ENCODE results near the gene C2orf15. TPM values are rescaled to one million over a fixed set of nuclear protein-coding genes. Genes with fewer than 3 reads are reported as not detected.

Gene C2orf15
- total and polyA plus RNA-seq, 2 of the 8 experiments (the other 6 are each of a cell fraction or from before 2014, with no cell fraction given) = 3.6 to 6.5 TPM

DNA sequence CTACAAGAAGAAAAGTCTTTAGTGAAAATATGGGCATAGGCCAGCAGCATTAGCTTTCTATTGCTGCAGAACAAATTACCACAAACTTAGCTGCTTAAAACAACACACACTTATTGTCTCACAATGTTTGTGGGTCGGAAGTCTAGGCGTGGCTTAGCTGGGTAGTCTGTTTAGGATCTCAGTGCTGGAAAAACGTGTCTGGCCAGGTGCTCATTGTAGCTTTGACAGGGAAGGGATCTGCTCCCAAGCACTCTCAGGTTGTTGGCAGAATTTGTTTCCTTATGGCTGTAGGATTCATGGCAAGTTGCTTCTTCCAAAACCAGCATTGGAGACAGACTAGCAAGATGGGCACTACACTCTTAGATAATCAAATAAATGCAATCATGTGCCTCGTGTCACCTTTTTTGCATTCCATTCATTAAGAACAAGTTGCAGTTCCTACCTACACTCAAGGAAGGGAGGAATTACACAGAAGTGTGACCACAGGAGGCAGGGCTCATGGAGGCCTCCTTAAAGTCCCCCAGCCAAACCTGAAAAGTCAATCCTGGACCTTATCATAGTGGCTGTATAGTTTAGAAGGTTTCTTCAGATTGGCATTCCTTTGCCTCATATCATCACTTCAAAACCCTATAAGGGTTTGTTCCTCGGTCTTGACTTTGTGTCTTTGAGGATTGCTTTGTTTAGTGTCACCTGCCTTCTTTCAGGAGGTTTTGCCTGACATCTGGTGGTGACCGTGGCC, 56.8 kb downstream of the C2orf15 start:
- H3K23me2 ChIP-seq (ENCODE audit: low read depth, low read length) = no peaks in the 10 kb centered on the region
- no peak overlapping the region for H2BK20ac ChIP-seq (ENCODE audit: low read length)
- H2BK15ac ChIP-seq (ENCODE audit: low read length) = no peak overlapping the region
- H3K4me3 ChIP-seq (ENCODE audit: extremely low read depth in 1 of 4, insufficient read depth in 2 of 4, low read depth in 3 of 4, low read length in 4 of 4) = no peak overlapping the region
- no peak overlapping the region for H2BK5ac ChIP-seq (ENCODE audit: low read depth, low read length)
- no peaks in the 10 kb centered on the region for H3K4me1 ChIP-seq (replicated peaks in 1 of 4; ENCODE audit: control insufficient read depth in 3 of 4, insufficient read depth in 4 of 4, low read length in 3 of 4)
- no peak overlapping the region for H2BK120ac ChIP-seq (replicated peaks; ENCODE audit: low read depth, low read length)
- H3K4me2 ChIP-seq (ENCODE audit: insufficient read depth in 1 of 2, low read depth in 2 of 2, low read length in 2 of 2) = no peak overlapping the region
- H3K27ac ChIP-seq (ENCODE audit: low read depth, low read length) = no peak overlapping the region; the same call in 1 of the 2 replicates
- H4K20me1 ChIP-seq (replicated peaks in 1 of 2; ENCODE audit: control insufficient read depth in 1 of 2, insufficient read depth in 2 of 2, low read length in 2 of 2) = no peaks in the 10 kb centered on the region
- H3K79me2 ChIP-seq (ENCODE audit: control insufficient read depth in 1 of 2, insufficient read depth in 2 of 2, low read length in 2 of 2) = no peaks in the 10 kb centered on the region
- H4K5ac ChIP-seq (ENCODE audit: insufficient read length, low read depth, low read length) = no peak overlapping the region
- no peak overlapping the region for H4K8ac ChIP-seq (ENCODE audit: extremely low read depth, insufficient read depth, low read length)
- H2AK5ac ChIP-seq (ENCODE audit: low read depth, low read length) = no peak overlapping the region
- FAIRE-seq = no peak
- no peaks in the 10 kb centered on the region for H3K79me1 ChIP-seq (ENCODE audit: low read depth, low read length)
- no peak for DNase-seq (ENCODE audit: low read depth in 1 of 2, low spot score in 2 of 2)
- no peak overlapping the region for H3K56ac ChIP-seq (replicated peaks; ENCODE audit: insufficient read length, low read depth, low read length)
- H2AFZ ChIP-seq (ENCODE audit: low read length) = no peak overlapping the region
- H3K14ac ChIP-seq (ENCODE audit: insufficient read length) = no peak overlapping the region
- POLR2A ChIA-PET (ENCODE audit: partially characterized antibody) = interaction anchor here (1.3 kb wide), 1 partner anchor 11 kb away, joined by 3 read pairs; no protein-coding TSS in a partner anchor
- no peak overlapping the region for H3K9ac ChIP-seq (replicated peaks in 1 of 4; ENCODE audit: extremely low read depth in 1 of 4, low read depth in 3 of 4, low read length in 3 of 4)
- H3K4ac ChIP-seq (replicated peaks; ENCODE audit: insufficient read length, low read depth, low read length) = no peak overlapping the region
- WGBS, 2 experiments (ENCODE audit: extremely low coverage in 1 of 2, insufficient coverage in 1 of 2, insufficient read length in 1 of 2, insufficient replicate concordance in 2 of 2, low coverage in 1 of 2, low lambda C conversion rate in 2 of 2, missing lambda C conversion rate in 1 of 2) = 91% methylated on average over 6 of the region's 6 CpGs; no CpG with 5 or more reads in 1 of the 2 experiments
- peaks cover 3 to 30% (median 16%) of the 10 kb centered on the region in 4 experiments; a peak in 7 of 8 replicates for H3K36me3 ChIP-seq (ENCODE audit: control insufficient read depth in 2 of 4, insufficient read depth in 4 of 4, low read length in 3 of 4)
- CTCF ChIA-PET (ENCODE audit: partially characterized antibody) = interaction anchor here (1.2 kb wide), 1 partner anchor 13 kb away, joined by 4 read pairs; no protein-coding TSS in a partner anchor
- no peak overlapping the region for H3K18ac ChIP-seq (ENCODE audit: extremely low read depth, low read length)
- no peak overlapping the region for H2BK12ac ChIP-seq (ENCODE audit: low read depth, low read length)
- TF ChIP-seq CBX8 (IDR thresholded peaks at IDR 0.05; ENCODE audit: borderline replicate concordance, low read depth, low read length) (no peak), HDAC2 (IDR thresholded peaks at IDR 0.05; ENCODE audit: borderline replicate concordance in 1 of 2, low read depth in 2 of 2, low read length in 2 of 2) (no peak), POLR2A (IDR thresholded peaks at IDR 0.05; ENCODE audit: control extremely low read depth in 1 of 2, low read depth in 2 of 2, low read length in 2 of 2) (peak in 1 of 2 experiments; percentile 22; a peak in 2 of 3 replicates), SIN3A (conservative IDR thresholded peaks at IDR 0.05 in 1 of 2, IDR thresholded peaks at IDR 0.05 in 1 of 2; ENCODE audit: low read depth in 1 of 2, low read length in 2 of 2) (no peak)
- H4K91ac ChIP-seq (replicated peaks; ENCODE audit: insufficient read length, low read length) = no peak overlapping the region
- H3K9me3 ChIP-seq (ENCODE audit: insufficient read depth in 2 of 2, low read depth in 1 of 2, low read length in 1 of 2) = peaks cover 3 to 6% of the 10 kb centered on the region in 2 experiments; a peak in 1 of 4 replicates
- H3K27me3 ChIP-seq (replicated peaks in 1 of 4; ENCODE audit: control insufficient read depth in 3 of 4, extremely low read depth in 1 of 4, insufficient read depth in 3 of 4, low read length in 3 of 4) = no peaks in the 10 kb centered on the region
- no peak overlapping the region for H3K23ac ChIP-seq (ENCODE audit: insufficient read length)

Measured in H1 (cell line).